ENCODE results near the gene PCDH9.

DNA sequence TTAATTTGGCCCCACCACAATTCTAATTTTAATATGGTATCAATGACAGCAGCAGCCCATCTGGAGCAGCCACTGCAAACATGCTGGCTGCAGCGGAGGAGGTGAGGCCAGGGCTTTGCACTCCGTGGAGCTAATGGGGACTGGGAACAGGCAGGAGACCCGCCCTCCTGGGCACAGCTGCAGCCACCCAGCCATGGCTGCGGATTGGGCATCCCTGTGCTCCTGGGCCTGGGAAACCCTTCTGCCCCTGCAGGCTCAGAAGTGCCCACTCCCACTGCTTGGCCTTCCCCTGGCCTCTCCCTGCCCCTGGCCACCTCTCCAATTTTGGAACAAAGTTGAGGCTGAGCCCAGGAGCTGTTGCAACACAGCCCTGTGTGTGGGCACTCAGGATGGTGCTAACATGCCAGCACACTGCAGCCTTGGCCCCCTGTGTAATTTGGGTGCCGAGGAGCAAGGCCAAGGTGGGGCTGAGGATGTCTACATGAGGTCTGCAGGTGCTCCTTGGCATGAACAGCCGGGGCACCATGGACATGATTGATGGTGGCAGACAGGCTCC lies 123.6 kb downstream of the PCDH9 start:
- TF ChIP-seq POLR2AphosphoS5 (IDR thresholded peaks at IDR 0.05; ENCODE audit: low read depth) (no peak), JUNB (IDR thresholded peaks at IDR 0.05; ENCODE audit: unreplicated experiment) (no peak), EZH2 (IDR thresholded peaks at IDR 0.05; ENCODE audit: low read depth, unreplicated experiment) (no peak)
- TF ChIP-seq, protein P1, sequence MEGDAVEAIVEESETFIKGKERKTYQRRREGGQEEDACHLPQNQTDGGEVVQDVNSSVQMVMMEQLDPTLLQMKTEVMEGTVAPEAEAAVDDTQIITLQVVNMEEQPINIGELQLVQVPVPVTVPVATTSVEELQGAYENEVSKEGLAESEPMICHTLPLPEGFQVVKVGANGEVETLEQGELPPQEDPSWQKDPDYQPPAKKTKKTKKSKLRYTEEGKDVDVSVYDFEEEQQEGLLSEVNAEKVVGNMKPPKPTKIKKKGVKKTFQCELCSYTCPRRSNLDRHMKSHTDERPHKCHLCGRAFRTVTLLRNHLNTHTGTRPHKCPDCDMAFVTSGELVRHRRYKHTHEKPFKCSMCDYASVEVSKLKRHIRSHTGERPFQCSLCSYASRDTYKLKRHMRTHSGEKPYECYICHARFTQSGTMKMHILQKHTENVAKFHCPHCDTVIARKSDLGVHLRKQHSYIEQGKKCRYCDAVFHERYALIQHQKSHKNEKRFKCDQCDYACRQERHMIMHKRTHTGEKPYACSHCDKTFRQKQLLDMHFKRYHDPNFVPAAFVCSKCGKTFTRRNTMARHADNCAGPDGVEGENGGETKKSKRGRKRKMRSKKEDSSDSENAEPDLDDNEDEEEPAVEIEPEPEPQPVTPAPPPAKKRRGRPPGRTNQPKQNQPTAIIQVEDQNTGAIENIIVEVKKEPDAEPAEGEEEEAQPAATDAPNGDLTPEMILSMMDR (conservative IDR thresholded peaks at IDR 0.05; ENCODE audit: low read depth in 2 of 2): no peak
- TF ChIP-seq, protein P2, sequence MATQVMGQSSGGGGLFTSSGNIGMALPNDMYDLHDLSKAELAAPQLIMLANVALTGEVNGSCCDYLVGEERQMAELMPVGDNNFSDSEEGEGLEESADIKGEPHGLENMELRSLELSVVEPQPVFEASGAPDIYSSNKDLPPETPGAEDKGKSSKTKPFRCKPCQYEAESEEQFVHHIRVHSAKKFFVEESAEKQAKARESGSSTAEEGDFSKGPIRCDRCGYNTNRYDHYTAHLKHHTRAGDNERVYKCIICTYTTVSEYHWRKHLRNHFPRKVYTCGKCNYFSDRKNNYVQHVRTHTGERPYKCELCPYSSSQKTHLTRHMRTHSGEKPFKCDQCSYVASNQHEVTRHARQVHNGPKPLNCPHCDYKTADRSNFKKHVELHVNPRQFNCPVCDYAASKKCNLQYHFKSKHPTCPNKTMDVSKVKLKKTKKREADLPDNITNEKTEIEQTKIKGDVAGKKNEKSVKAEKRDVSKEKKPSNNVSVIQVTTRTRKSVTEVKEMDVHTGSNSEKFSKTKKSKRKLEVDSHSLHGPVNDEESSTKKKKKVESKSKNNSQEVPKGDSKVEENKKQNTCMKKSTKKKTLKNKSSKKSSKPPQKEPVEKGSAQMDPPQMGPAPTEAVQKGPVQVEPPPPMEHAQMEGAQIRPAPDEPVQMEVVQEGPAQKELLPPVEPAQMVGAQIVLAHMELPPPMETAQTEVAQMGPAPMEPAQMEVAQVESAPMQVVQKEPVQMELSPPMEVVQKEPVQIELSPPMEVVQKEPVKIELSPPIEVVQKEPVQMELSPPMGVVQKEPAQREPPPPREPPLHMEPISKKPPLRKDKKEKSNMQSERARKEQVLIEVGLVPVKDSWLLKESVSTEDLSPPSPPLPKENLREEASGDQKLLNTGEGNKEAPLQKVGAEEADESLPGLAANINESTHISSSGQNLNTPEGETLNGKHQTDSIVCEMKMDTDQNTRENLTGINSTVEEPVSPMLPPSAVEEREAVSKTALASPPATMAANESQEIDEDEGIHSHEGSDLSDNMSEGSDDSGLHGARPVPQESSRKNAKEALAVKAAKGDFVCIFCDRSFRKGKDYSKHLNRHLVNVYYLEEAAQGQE (IDR thresholded peaks at IDR 0.05; ENCODE audit: unreplicated experiment): no peak
- TF ChIP-seq, protein P3, sequence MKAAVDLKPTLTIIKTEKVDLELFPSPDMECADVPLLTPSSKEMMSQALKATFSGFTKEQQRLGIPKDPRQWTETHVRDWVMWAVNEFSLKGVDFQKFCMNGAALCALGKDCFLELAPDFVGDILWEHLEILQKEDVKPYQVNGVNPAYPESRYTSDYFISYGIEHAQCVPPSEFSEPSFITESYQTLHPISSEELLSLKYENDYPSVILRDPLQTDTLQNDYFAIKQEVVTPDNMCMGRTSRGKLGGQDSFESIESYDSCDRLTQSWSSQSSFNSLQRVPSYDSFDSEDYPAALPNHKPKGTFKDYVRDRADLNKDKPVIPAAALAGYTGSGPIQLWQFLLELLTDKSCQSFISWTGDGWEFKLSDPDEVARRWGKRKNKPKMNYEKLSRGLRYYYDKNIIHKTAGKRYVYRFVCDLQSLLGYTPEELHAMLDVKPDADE (IDR thresholded peaks at IDR 0.05): no peak

Measured in GM23338 (cell line).